GM12878 (cell line): ENCODE data around the gene ZNF688. TPM values are rescaled to one million over a fixed set of nuclear protein-coding genes. Genes with fewer than 3 reads are reported as not detected.

Experiments
- ATAC-seq: fragments of 200-7000 bp; cut with Tn5 transposase; 3 replicates; pipeline ENCODE4 v1.9.1; 2020; ENCODE audit warnings: mild to moderate bottlenecking, moderate library complexity
- BruUV-seq: library from RNA; stranded (reverse); fragments of 400-500 nt; replicated peaks from 2 replicates; lab custom pipeline; 2021; lab: Mats Ljungman, UMichigan
- CTCF ChIA-PET: fragments of 300-600 bp; sonication (Branson Sonifier 250); formaldehyde crosslinking; extraction: SDS; loops from one replicate; lab custom pipeline; 2021; ENCODE audit warnings: inconsistent platforms; lab: Yijun Ruan, JAX
- POLR2A ChIA-PET: fragments of 350-600 bp; formaldehyde crosslinking; extraction: SDS; loops from one replicate; lab custom pipeline; 2021; ENCODE audit warnings: inconsistent platforms; lab: Charles Lee
- RAD21 ChIA-PET: fragments of 300-600 bp; sonication (Branson Sonifier 250); formaldehyde crosslinking; loops from one replicate; lab custom pipeline; 2023; ENCODE audit warnings: antibody characterized with exemption; ENCODE audit not compliant: unreplicated experiment; lab: Charles Lee
- SMC1A ChIA-PET: fragments of 300-600 bp; sonication (Branson Sonifier 250); formaldehyde crosslinking; loops from one replicate; lab custom pipeline; 2023; ENCODE audit not compliant: unreplicated experiment, uncharacterized antibody; lab: Charles Lee
- DNase-seq: peaks from one replicate; pipeline ENCODE4 v3.0.0-alpha.2; 2011; ENCODE audit warnings: low read depth, low spot score
- FAIRE-seq: peaks from 3 replicates; lab custom pipeline; 2011; peaks lifted over from hg19 to GRCh38; lab: Jason Lieb, UNC
- H2AFZ ChIP-seq: 2 replicates; pipeline ENCODE4 v1.6.0; 2011; ENCODE audit warnings: low read depth, low read length, control low read depth; ENCODE audit not compliant: control insufficient read depth
- H3K27ac ChIP-seq: 2 replicates; pipeline ENCODE4 v1.5.1; 2011; ENCODE audit warnings: control low read depth; ENCODE audit not compliant: control insufficient read depth, insufficient read depth
- H3K27me3 ChIP-seq, 2 experiments: replicated peaks in 1 of 2; 2 replicates each; pipeline versions ENCODE4 v1.6.0 to v1.6.1; 2011; ENCODE audit warnings: low read length in 1 of 2; ENCODE audit not compliant: control insufficient read depth in 2 of 2, insufficient read depth in 2 of 2
- H3K36me3 ChIP-seq, 2 experiments: 2 replicates each; pipeline ENCODE4 v1.5.1; 2011; ENCODE audit warnings: low read length in 1 of 2; ENCODE audit not compliant: control insufficient read depth in 2 of 2, insufficient read depth in 2 of 2
- H3K4me1 ChIP-seq: 2 replicates; pipeline ENCODE4 v1.6.1; 2011; ENCODE audit warnings: mild to moderate bottlenecking, low read length, moderate library complexity, mixed read lengths; ENCODE audit not compliant: control insufficient read depth, insufficient read depth
- H3K4me2 ChIP-seq: 2 replicates; pipeline ENCODE4 v1.6.0; 2011; ENCODE audit warnings: control low read depth; ENCODE audit not compliant: control insufficient read depth, insufficient read depth
- H3K4me3 ChIP-seq: fragments of 200-600 bp; sonication (generic); 2 replicates; pipeline ENCODE4 v1.5.1; 2016
- H3K79me2 ChIP-seq: 2 replicates; pipeline ENCODE4 v1.6.0; 2011; ENCODE audit warnings: low read length; ENCODE audit not compliant: control insufficient read depth, insufficient read depth
- H3K9ac ChIP-seq: 2 replicates; pipeline ENCODE4 v1.8.0; 2011; ENCODE audit warnings: low read length, control low read depth, mixed read lengths; ENCODE audit not compliant: control insufficient read depth, insufficient read depth
- H3K9me3 ChIP-seq: replicated peaks from 3 replicates; pipeline ENCODE4 v1.5.1; 2011; ENCODE audit warnings: mild to moderate bottlenecking, low read length; ENCODE audit not compliant: control insufficient read depth, insufficient read depth
- H4K20me1 ChIP-seq: 2 replicates; pipeline ENCODE4 v1.6.0; 2011; ENCODE audit not compliant: control insufficient read depth, insufficient read depth
- ATF2 ChIP-seq: IDR thresholded peaks from 2 replicates; pipeline ENCODE4 v1.6.1; 2012; ENCODE audit warnings: low read length, inconsistent platforms
- BACH1 ChIP-seq: fragments of 450-650 bp; IDR thresholded peaks from 2 replicates; pipeline ENCODE4 v1.6.1; 2017; ENCODE audit warnings: mild to moderate bottlenecking, borderline replicate concordance
- BMI1 ChIP-seq: fragments of 450-650 bp; IDR thresholded peaks from 2 replicates; pipeline ENCODE4 v1.6.1; 2016; ENCODE audit warnings: mild to moderate bottlenecking, moderate library complexity, borderline replicate concordance
- CREB1 ChIP-seq: IDR thresholded peaks from 2 replicates; pipeline ENCODE4 v1.6.1; 2012; ENCODE audit warnings: low read depth, mild to moderate bottlenecking, inconsistent platforms
- CREM ChIP-seq: IDR thresholded peaks from 2 replicates; pipeline ENCODE4 v1.6.1; 2014; ENCODE audit warnings: antibody characterized with exemption, low read depth
- DPF2 ChIP-seq: fragments of 450-650 bp; IDR thresholded peaks from 2 replicates; pipeline ENCODE4 v1.6.1; 2017; ENCODE audit warnings: mild to moderate bottlenecking
- E4F1 ChIP-seq: fragments of 450-650 bp; IDR thresholded peaks from 2 replicates; pipeline ENCODE4 v1.6.1; 2018; ENCODE audit warnings: borderline replicate concordance, mild to moderate bottlenecking; ENCODE audit not compliant: partially characterized antibody
- IKZF1 ChIP-seq: fragments of 450-650 bp; conservative IDR thresholded peaks from 2 replicates; pipeline ENCODE4 v1.6.1; 2017; ENCODE audit warnings: antibody characterized with exemption, mild to moderate bottlenecking
- IRF5 ChIP-seq: fragments of 450-650 bp; IDR thresholded peaks from 2 replicates; pipeline ENCODE4 v1.6.1; 2017; ENCODE audit warnings: borderline replicate concordance
- KLF5 ChIP-seq: fragments of 450-650 bp; IDR thresholded peaks from 2 replicates; pipeline ENCODE4 v1.6.1; 2014; ENCODE audit warnings: mild to moderate bottlenecking; ENCODE audit not compliant: partially characterized antibody
- RELA ChIP-seq: fragments of 450-650 bp; IDR thresholded peaks from 2 replicates; pipeline ENCODE4 v1.8.0; 2014; ENCODE audit warnings: borderline replicate concordance; ENCODE audit not compliant: partially characterized antibody
- RELB ChIP-seq: fragments of 450-650 bp; IDR thresholded peaks from 2 replicates; pipeline ENCODE4 v1.6.1; 2017; ENCODE audit warnings: low read depth, mild to moderate bottlenecking, moderate library complexity
- RUNX3 ChIP-seq: IDR thresholded peaks from 2 replicates; pipeline ENCODE4 v1.6.1; 2012; ENCODE audit warnings: low read length, inconsistent platforms
- SMAD5 ChIP-seq: IDR thresholded peaks from 2 replicates; pipeline ENCODE4 v1.6.1; 2016; ENCODE audit warnings: antibody characterized with exemption, low read depth
- ZNF24 ChIP-seq: fragments of 450-650 bp; IDR thresholded peaks from 2 replicates; pipeline ENCODE4 v1.6.1; 2017; ENCODE audit warnings: antibody characterized with exemption, mild to moderate bottlenecking
- ZNF384 ChIP-seq: IDR thresholded peaks from 2 replicates; pipeline ENCODE4 v1.6.1; 2012; ENCODE audit warnings: low read depth, mild to moderate bottlenecking, low read length, improper control_type of control experiment, borderline replicate concordance
- WGBS: methylation state at CpG from one replicate; pipeline ENCODE4 v1.1.6; 2016; ENCODE audit warnings: low lambda C conversion rate; ENCODE audit not compliant: insufficient replicate concordance, insufficient coverage; ENCODE audit errors: missing lambda C conversion rate; 5-methylcytosine and 5-hydroxymethylcytosine counted together
- in situ Hi-C: fragments of 300-500 bp; cut with MboI; formaldehyde crosslinking; loops from 9 replicates; pipeline ENCODE4 v1.14.3; 2018; ENCODE audit warnings: mixed read lengths
- intact Hi-C: fragments of 100-400 bp; cut with micrococcal nuclease; formaldehyde crosslinking; loops from one replicate; pipeline ENCODE4 v1.14.2; 2022; ENCODE audit not compliant: unreplicated experiment
- polyA plus RNA-seq, 11 experiments: library from polyadenylated mRNA; depleted of rRNA in 4 of 11; unstranded in 6 of 11; stranded (reverse) in 5 of 11; fragments of >200 nt; fragmentation: Nextera tagmentation in 4 of 11; fragmentation: Illumina TruSeq in 1 of 11; extraction: Ambion mirVana in 4 of 11; extraction: Trizol in 1 of 11; gene quantifications; 1 replicate in 1 of 11; 2 replicates in 10 of 11; pipeline versions ENCODE4 v1.2.1 to v1.2.3, GENCODE V29; 2011 to 2016; ENCODE audit warnings: inconsistent platforms in 2 of 11, missing spikeins in 2 of 11, low read depth in 1 of 11
- total RNA-seq, 4 experiments: library from RNA; depleted of rRNA in 3 of 4; stranded (reverse); fragments of >200 nt in 3 of 4; fragmentation: Illumina TruSeq in 1 of 4; extraction: Trizol in 1 of 4; gene quantifications; 2 replicates each; pipeline versions ENCODE4 v1.2.1 to v1.2.3, GENCODE V29; 2013 to 2021

Gene ZNF688
- total and polyA plus RNA-seq, 10 of the 15 experiments (the other 5 are each of a cell fraction or from before 2014, with no cell fraction given), result 0.14 to 17.4 (median 10.6) TPM

GRCh38 chr16:30567160-30567990, 4.1 kb downstream of the ZNF688 start:
- H3K4me1 ChIP-seq, result peaks cover 27% of the 10 kb centered on the region
- H3K4me3 ChIP-seq, result no peak overlapping the region
- H2AFZ ChIP-seq, result no peak overlapping the region
- ATAC-seq, result peak; percentile 18
- H3K79me2 ChIP-seq, result peaks cover 11% of the 10 kb centered on the region
- ChIA-PET POLR2A (interaction anchor here (0.5 to 1.7 kb wide), 7 partner anchors 9 to 167 kb away, joined by 3 to 10 read pairs (median 3); partner anchors contain the start of genes PRR14 and ZNF764), RAD21 (interaction anchor here (0.6 to 4.4 kb wide), 7 partner anchors 9 to 137 kb away, joined by 3 to 22 read pairs (median 7); partner anchors contain the start of genes DCTPP1, ZNF747 and ZNF764), SMC1A (interaction anchor here (1.0 to 1.9 kb wide), 3 partner anchors 9 to 137 kb away, joined by 3 to 12 read pairs (median 4); partner anchors contain the start of genes DCTPP1 and ZNF764), CTCF (interaction anchor here (0.7 to 2.6 kb wide), 6 partner anchors 9 to 138 kb away, joined by 3 to 19 read pairs (median 6); partner anchors contain the start of genes DCTPP1 and ZNF764)
- peak overlapping the region; percentile 78 for H3K27ac ChIP-seq
- peak overlapping the region; percentile 89 for H3K4me2 ChIP-seq
- no TSS peak for BruUV-seq
- in situ Hi-C loops, result no loop called here
- WGBS, result 36% methylated on average over 14 of the region's 14 CpGs
- no peaks in the 10 kb centered on the region for H3K27me3 ChIP-seq
- DNase-seq, result no peak
- intact Hi-C loops, result no loop called here
- peak overlapping the region; percentile 35 for H3K9ac ChIP-seq
- H3K9me3 ChIP-seq, result no peaks in the 10 kb centered on the region
- no peaks in the 10 kb centered on the region for H4K20me1 ChIP-seq
- 0 out of 2 replicates have a peak, but pooled peaks have one; percentile 28 for TF ChIP-seq RELB
- no peak for TF ChIP-seq ATF2
- no peak for TF ChIP-seq ZNF384
- TF ChIP-seq RELA, result peak; percentile 39
- peak; percentile 98 for TF ChIP-seq ZNF24
- no peak for TF ChIP-seq BMI1
- TF ChIP-seq IKZF1, result 0 out of 2 replicates have a peak, but pooled peaks have one; percentile 30
- TF ChIP-seq DPF2, result 0 out of 2 replicates have a peak, but pooled peaks have one; percentile 9
- peak; percentile 38; the same call in 1 of the 2 replicates for TF ChIP-seq CREB1
- TF ChIP-seq KLF5, result no peak
- no peak for TF ChIP-seq IRF5
- TF ChIP-seq E4F1, result no peak
- peak; percentile 59; the same call in 1 of the 2 replicates for TF ChIP-seq CREM
- TF ChIP-seq RUNX3, result peak; percentile 38; the same call in 1 of the 2 replicates
- no peak for TF ChIP-seq SMAD5
- TF ChIP-seq BACH1, result no peak
- no peak for FAIRE-seq
- H3K36me3 ChIP-seq, result no peaks in the 10 kb centered on the region; a peak in 2 of 4 replicates
